ENCODE results near the gene SDCCAG8.

SDCCAG8 gene

DNA sequence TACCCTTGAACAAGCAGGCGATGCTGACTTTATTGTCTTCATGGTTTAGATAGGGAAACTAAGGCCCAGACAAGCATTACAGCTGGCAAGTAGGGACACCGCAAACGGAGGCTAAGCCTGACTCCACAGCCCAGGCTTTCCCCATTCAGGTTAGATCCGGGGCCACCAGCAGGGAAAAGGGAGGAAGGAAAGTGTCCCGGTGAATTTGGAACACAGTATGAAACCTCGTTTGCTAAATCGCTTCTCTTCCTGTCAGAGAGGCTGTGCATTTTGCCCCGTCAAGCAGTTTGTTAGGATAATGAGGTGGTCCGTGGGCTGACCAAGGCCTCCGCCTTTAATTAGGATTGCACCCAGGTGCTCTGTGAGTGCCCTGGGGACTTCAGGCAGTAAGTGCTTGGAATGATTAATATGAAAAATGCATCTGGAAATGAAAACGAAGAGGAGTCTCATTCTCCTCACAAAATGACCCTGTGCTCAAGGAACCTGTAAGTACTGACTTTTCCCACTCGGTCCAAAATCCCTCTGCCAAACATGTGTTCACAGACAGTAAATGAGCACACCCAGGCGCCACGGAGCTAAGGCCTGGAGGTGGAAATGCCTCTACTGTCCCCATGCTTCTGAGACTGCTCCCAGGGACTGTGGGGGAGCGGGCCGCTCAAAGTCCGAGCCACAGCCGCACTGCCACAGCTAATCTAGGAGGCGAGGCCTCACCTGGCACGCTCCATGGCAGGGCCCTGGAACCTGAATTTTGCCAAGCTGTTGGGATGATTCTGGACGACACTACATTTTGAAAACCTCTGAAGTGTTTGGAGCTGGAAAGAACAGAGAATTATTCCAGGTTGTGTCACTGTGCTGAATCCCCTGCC lies 234.1 kb downstream of the SDCCAG8 start:
- peak; percentile 82 for DNase-seq

- no peak for DNase-seq
These were observed 235.2 kb downstream of the SDCCAG8 start for GRCh38 chr1:243490748-243491686.

DNA sequence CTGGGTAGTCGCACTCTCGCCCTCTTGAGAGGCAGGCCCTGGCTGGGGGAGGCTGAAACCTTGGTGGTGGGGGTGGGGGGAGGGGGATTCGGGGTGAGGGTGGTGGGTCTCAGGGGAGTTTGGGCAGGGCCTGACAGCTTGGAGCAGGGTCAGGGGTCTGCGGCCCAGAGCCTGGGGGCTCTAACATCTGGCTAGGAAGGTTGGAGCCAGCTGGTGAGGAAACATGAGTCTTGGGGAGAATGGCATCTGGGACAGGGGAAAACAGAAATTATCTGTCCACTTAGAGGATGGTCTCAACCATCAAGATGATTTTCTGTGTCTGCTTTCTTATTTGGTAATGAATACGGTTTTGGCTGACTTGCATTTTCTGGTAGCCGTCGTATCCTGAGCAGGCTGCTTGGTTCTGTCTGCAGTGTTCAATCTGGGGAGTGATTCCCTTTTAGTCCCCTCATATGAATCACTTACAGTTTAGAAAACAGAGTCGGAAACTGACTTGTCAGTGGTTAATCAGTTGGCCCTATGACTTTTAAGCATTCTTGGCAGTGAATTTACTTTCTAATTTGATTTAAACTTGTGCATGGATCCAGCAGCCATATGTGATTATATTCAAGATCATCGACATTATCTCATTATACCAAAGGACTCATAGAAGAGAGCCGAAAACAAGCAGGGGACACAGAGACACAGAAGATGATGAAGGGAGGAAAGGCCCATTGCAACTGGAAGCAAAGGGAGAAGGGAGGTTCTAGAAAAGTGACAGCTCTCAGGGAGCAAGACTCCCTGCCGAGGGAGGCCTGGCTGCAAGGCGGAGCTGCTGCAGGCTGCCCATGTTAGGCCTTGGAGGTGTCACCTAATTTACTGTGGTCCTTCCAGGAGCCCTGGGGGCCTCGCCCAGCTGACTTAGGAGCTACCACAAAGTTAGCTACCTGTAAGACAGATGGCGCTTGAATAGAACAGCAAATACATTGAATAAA lies 237.6 kb downstream of the SDCCAG8 start:
- DNase-seq: peak; percentile 61

DNA sequence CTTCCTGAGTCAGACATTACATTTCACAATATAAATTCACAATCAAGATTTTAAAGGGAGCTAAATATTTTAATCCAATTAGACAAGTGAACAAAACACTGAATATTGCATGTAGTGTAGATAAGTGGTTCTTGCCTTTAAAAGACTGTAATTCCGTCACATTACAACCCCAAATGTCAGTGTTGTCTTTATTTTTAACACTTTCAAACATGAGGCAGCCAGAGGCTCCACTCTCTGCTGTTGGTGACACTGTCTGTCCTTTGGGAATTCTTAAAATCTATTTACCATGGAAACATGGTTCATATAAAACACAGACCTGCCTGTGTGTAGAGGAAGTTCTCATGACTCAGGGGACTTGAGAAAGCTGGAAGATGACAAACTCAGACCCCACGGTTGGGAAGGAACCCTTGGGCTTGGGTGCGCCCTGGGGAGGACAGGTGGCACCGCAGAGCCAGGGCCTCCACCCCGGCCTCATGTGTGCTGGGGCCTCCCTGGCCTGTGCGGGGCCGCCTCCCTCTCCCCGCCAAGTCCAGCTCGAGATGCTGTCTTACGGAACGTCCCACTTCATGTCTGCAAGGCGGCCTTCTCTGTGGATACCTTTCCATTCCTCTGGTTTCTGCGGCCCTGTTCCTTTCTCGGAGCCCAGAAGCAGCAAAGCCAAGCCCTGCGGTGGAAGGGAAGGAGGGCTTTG lies 239.0 kb downstream of the SDCCAG8 start:
- no peak for DNase-seq

DNA sequence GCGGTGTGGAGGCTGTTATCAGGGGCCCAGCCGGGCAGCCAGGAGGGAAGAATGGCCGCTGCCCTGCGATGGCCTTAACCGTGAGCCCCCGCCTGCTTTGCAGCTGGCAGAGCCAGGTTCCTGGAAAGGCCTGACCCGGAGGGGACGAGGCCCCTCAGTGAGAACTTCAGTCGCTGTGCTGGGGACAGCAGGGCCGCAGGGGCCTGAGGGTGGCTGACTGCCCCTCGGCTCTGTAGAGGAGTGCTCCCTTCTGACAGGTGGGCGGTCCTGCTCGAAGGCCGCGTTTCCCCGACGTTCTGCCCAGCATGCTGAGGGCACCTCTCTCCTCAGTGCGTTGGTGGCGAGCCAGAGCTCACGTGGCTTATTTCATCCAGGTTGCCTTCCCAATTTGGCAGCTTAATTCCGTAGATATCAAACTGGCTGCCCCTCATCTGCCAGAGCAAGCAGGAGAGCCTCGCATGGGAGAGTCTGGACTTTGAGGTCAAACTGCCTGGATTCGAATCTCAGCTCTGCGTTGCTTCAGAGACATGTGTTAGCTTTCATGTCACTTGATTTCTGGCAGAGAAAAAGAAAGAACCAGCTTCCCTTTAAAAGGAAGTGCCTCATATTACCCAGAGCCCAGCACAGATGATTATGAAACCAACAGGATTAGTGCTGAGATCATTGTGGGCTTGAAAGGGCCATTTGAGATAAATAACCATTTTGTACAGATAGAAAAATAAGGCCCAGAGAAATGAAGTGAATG lies 239.8 kb downstream of the SDCCAG8 start:
- no peak for DNase-seq

GRCh38 chr1:243496187-243496646 lies 240.4 kb downstream of the SDCCAG8 start:
- peak; percentile 91 for DNase-seq

GRCh38 chr1:243496806-243497205 lies 241.0 kb downstream of the SDCCAG8 start:
- no peak for DNase-seq

DNA sequence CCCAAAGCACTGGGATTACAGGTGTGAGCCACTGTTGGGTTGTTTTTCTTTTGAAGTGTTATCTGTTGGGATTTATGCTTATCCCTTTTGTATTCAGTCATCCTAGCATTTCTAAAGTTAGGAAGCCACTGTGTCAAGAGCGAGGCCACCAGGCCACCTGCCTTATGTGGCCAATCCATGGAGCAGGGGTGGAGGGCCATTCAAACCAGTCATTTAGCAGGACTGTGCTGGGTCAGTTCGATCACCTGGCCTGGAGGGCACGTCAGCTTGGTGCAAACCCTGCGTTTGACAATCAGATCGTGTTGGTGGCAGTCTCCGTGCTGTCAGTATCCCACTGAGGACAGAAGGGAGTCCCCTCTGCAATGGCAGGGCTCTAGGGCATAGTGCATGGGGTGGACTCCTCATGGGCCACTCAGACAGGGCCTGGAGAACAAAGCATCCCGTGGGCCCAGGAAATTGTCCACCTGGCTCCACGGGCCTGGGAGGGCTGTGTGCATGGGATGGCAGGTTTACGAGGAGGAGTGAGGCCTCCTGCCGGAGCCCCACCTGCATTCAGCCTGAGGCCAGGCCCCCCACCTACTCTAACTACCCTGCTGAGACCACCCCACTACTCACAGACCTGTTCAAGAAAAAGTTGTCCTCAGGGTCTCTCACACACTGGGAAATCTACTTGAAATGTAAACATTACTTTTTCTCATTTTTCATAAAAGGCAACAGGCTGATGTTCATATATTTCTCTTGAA lies 242.3 kb downstream of the SDCCAG8 start:
- DNase-seq: no peak

DNA sequence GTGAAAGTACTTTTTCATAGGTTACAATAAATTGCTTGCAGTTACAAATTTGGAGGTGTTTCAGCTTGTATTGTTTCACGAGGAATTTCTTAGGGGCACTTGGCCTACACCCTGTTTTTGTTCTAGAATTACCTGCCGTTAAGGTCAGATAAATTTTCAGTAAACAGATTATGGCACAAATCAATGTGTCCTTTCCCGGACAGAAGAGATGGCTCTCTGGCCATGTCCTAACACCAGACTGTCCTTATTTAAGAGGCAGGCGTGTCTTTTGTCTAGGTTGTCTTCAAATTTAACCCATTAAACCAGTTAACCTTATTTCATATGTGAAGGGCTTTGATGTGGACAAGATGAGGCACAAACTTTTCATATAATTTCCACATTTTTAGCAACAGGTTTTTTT lies 243.4 kb downstream of the SDCCAG8 start:
- no peak for DNase-seq

DNA sequence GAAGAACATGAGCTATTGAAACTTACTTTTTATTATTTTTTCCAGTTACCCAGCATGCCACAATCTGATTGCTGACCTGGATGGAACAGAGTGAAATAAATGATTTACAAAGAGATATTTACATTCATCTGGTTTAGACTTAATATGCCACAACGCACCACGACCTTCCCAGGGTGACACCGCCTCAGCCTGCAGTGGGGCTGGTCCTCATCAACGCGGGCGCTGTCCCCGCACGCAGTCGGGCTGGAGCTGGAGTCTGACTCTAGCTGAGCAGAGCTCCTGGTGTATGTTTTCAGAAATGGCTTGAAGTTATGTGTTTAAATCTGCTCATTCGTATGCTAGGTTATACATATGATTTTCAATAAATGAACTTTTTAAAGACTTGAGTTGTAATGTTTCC lies 243.9 kb downstream of the SDCCAG8 start:
- no peak for DNase-seq

DNA sequence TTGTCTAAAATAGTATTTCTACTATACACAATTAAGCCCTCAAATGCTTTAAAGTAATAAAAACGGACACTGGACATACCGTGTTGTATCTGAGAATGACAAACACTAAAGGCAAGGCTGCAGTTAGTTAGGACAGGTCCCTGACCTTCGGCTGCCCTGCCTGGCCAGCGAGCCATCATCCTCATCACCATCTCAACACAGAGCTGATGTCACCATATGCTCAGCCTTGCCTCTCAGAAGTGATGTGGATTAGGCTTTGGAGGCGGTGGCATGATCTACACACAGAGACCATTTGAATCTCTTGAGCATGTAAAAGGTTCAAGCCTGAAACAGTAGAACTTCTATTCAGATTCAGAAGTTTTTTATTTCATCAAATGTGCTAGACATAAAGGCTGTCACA lies 244.7 kb downstream of the SDCCAG8 start:
- DNase-seq: no peak

GRCh38 chr1:243501002-243501401 lies 245.2 kb downstream of the SDCCAG8 start:
- no peak for DNase-seq

DNA sequence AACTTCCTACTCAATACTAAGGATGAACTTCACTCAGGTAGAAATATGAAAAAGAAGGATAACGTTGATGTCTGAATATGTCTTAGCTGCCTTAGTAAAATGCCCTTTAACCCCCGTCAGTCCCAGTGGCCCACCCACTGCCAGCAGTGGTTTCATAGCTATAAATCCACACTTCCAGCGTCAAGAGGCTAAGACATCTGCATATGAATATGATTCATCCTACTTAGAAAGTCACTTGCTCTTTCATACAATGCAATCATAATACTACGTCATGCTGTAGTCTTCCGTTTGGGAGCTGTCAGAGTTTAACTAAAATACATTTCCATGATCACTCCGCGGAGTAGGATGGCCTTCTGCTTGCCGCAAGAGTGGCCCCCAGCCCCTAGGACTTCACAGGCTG lies 247.3 kb downstream of the SDCCAG8 start:
- no peak for DNase-seq

GRCh38 chr1:243505986-243506689 lies 250.3 kb downstream of the SDCCAG8 start:
- DNase-seq: no peak

- DNase-seq: peak; percentile 85
These were observed 251.3 kb downstream of the SDCCAG8 start for GRCh38 chr1:243507001-243507671.

DNA sequence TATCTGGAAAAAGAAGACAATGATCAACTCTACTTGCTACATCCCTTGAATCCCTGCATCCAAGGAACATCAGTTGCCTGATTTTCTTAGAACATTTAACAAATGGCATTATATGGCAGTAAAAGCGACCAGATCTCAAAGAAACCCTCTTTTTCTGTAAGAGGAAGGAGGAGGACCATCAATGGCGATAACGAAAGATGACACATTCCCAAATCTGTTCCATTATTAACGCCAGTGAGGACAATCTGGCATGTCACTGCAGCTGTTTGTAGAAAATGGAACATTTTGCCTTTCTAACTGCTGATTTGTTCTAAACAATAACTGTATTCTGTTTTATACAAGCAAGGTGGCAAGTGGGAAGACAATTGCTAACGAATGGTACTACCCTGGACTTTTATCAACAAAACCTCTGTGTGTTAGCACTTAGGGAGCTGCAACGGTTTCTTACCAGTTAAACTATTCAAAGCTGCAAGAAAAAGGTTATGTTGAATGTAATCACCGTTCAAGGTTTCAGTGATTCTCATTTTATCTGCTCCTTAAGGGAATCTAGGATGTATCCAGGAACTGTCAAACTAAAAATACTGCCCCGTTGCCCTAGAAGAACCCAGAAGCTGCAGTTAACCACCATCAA lies 251.9 kb downstream of the SDCCAG8 start:
- no peak for DNase-seq

- no peak for DNase-seq
These were observed 252.5 kb downstream of the SDCCAG8 start for GRCh38 chr1:243508303-243508713.

DNA sequence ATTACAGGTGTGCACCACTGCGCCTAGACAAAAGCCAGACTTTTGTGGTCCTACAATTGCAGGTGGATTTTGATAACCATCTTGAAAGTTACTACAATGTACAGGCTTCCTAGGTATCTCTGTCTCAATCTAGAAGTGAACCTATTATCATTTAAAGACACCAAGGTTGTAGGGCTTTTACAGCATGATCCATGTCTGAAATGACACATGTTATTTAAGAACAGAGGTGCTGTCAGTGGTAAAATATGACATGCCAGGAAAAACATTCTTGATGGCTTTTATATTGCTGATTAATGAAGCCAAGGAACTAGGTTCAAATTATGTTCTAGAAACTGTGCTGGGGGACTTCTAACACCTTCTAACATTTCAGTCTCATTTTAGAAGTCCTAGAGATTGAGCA lies 253.1 kb downstream of the SDCCAG8 start:
- DNase-seq: no peak

DNA sequence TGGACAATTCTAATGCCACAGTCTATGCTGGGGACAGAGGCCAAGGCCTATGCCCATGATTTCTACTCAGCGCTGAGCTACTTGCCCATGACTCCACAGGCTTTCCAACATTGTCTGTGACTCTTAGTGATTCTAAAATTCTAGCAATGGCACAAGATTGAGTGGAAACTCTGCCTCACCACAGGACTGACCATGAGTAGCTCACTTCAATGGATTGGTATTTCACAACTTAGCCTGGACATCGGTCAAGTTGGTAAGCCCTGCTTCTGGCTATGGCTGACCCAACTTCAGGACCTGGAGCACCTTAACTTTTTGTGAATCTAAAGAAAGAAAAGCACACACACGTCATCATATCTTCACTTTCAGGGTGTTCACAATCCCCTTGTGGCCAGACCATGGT lies 255.1 kb downstream of the SDCCAG8 start:
- DNase-seq: no peak

All from NCI-H69 (cell line).